GM19193 (cell line): ENCODE measurements around the gene SETD7.

Source experiments
- POLR2A ChIP-seq: IDR thresholded peaks from 4 replicates; pipeline ENCODE4 v1.6.1; 2011; ENCODE audit not compliant: insufficient read depth, insufficient read length; ENCODE audit errors: extremely low read depth

SETD7 gene

GRCh38 chr4:139540161-139540560 lies 15.9 kb downstream of the SETD7 start:
- TF ChIP-seq POLR2A, result no peak

GRCh38 chr4:139537292-139537691 lies 18.7 kb downstream of the SETD7 start:
- TF ChIP-seq POLR2A, result no peak

GRCh38 chr4:139535871-139536234 lies 20.2 kb downstream of the SETD7 start:
- TF ChIP-seq POLR2A, result no peak

GRCh38 chr4:139535228-139535870 lies 20.7 kb downstream of the SETD7 start:
- TF ChIP-seq POLR2A, result no peak

GRCh38 chr4:139534287-139534950 lies 21.6 kb downstream of the SETD7 start:
- TF ChIP-seq POLR2A, result no peak

- TF ChIP-seq POLR2A, result no peak
Observed at GRCh38 chr4:139533511-139533910, 22.5 kb downstream of the SETD7 start.

GRCh38 chr4:139532947-139533346 lies 23.1 kb downstream of the SETD7 start:
- no peak for TF ChIP-seq POLR2A

- TF ChIP-seq POLR2A, result no peak
Observed at GRCh38 chr4:139530833-139531427, 25.1 kb downstream of the SETD7 start.

GRCh38 chr4:139528377-139529005 lies 27.5 kb downstream of the SETD7 start:
- TF ChIP-seq POLR2A, result no peak

GRCh38 chr4:139526928-139527327 lies 29.1 kb downstream of the SETD7 start:
- no peak for TF ChIP-seq POLR2A

- no peak for TF ChIP-seq POLR2A
Observed at GRCh38 chr4:139525414-139525813, 30.6 kb downstream of the SETD7 start.

GRCh38 chr4:139524062-139524631 lies 31.9 kb downstream of the SETD7 start:
- TF ChIP-seq POLR2A, result no peak

GRCh38 chr4:139523076-139523475 lies 32.9 kb downstream of the SETD7 start:
- TF ChIP-seq POLR2A, result no peak

- TF ChIP-seq POLR2A, result no peak
Observed at GRCh38 chr4:139522457-139522856, 33.6 kb downstream of the SETD7 start.

- TF ChIP-seq POLR2A, result no peak
Observed at GRCh38 chr4:139521754-139522401, 34.1 kb downstream of the SETD7 start.
